ENCODE data around the gene DNM3. TPM values are rescaled to one million over a fixed set of nuclear protein-coding genes. Genes with fewer than 3 reads are reported as not detected.

DNM3 gene
- polyA plus RNA-seq, 1 of the 3 experiments (the other 2 are of a cell fraction), result 0.43 TPM

DNA sequence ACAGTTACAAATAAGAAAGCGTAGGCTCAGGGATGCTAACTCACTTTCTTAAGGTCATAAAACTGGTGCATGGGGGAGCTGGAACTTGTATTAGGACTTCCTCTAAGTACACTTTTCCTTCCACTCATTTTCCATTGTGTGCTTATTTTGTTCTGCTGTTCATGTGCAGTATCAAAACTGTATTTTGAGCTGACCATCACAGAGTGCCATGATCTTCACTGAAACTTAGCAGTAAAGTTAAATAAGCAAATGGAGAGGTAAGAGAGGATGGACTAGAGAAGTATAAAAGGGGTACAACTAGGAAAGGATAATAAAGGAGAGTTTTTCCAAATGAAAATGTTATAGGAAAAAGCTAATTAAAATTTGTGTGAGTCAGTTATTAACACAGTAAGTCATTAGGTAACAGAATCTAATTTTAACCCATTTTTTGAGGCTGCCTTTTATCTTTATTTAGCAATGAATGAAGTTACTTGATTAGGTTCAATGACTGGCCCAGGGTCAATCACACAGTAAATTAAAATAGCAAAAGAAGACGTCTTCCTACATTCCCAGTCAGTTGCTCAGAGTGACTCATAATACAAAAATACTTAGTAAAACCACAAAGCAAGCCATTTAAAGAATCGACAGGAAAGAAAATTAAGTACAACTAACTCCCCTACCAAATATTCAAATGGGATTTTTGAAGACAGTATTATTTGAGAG, 413.4 kb downstream of the DNM3 start:
- no peak for DNase-seq
- Histone ChIP-seq H3K27me3 (ENCODE audit: insufficient read depth) (no peaks in the 10 kb centered on the region), H3F3A (replicated peaks; ENCODE audit: insufficient read depth) (peaks cover 20% of the 10 kb centered on the region), H4K20me1 (ENCODE audit: insufficient read depth) (no peaks in the 10 kb centered on the region), H3K4me3 (ENCODE audit: low read depth in 2 of 2, low read length in 1 of 2) (peak overlapping the region in 1 of 2 experiments; percentile 33; a peak in 1 of 4 replicates), H2AFZ (ENCODE audit: low read depth) (no peak overlapping the region), H3K9me3 (0 out of 2 replicates have a peak, but pooled peaks cover 9% of the 10 kb centered on the region), H3K9me2 (no peaks in the 10 kb centered on the region), H3K4me2 (peak overlapping the region; percentile 60; the same call in 1 of the 2 replicates), H3K79me2 (ENCODE audit: insufficient read depth) (peaks cover 40% of the 10 kb centered on the region), H3K36me3 (replicated peaks in 1 of 2; ENCODE audit: control insufficient read depth in 1 of 2, insufficient read depth in 2 of 2, low read length in 1 of 2) (peaks cover 0 to 10% of the 10 kb centered on the region in 2 experiments), H3K9ac (peak overlapping the region; percentile 57; the same call in 1 of the 2 replicates), H3K27ac (ENCODE audit: low read depth in 2 of 2, low read length in 1 of 2) (peak overlapping the region; percentile 92 to 95), H3K4me1 (ENCODE audit: control insufficient read depth in 1 of 2, insufficient read depth in 2 of 2, low read depth in 1 of 2, low read length in 1 of 2) (peaks cover 8 to 21% of the 10 kb centered on the region in 2 experiments; a peak in 3 of 4 replicates)
- 34% methylated on average over 3 of the region's 3 CpGs for WGBS (ENCODE audit: low lambda C conversion rate)
- ChIA-PET POLR2A (no interaction called here), CTCF (interaction anchor here (1.2 kb wide), 1 partner anchor 252 kb away, joined by 4 read pairs; no protein-coding TSS in a partner anchor)
- TF ChIP-seq EP300 (IDR thresholded peaks at IDR 0.05; ENCODE audit: borderline replicate concordance in 1 of 2, low read depth in 1 of 2, low read length in 1 of 2) (peak; percentile 45 to 95; a peak in 3 of 4 replicates), RCOR1 (IDR thresholded peaks at IDR 0.05; ENCODE audit: low read length) (no peak), YY1 (IDR thresholded peaks at IDR 0.05; ENCODE audit: low read depth) (0 out of 2 replicates have a peak, but pooled peaks have one; percentile 34), FOXM1 (IDR thresholded peaks at IDR 0.05; ENCODE audit: low read depth) (peak; percentile 74; the same call in 1 of the 2 replicates), RXRA (IDR thresholded peaks at IDR 0.05; ENCODE audit: borderline replicate concordance, low read depth) (peak; percentile 86; the same call in 1 of the 2 replicates), SIN3A (IDR thresholded peaks at IDR 0.05; ENCODE audit: borderline replicate concordance, low read depth, low read length) (0 out of 2 replicates have a peak, but pooled peaks have one; percentile 35), FOXJ3 (CRISPR knock-in tag; IDR thresholded peaks at IDR 0.05) (no peak), POLR2AphosphoS5 (IDR thresholded peaks at IDR 0.05; ENCODE audit: low read depth, low read length) (peak; percentile 74; the same call in 1 of the 2 replicates), TAF1 (IDR thresholded peaks at IDR 0.05; ENCODE audit: borderline replicate concordance, low read depth, low read length) (no peak), RFX5 (IDR thresholded peaks at IDR 0.05; ENCODE audit: low read length) (no peak), CHD2 (IDR thresholded peaks at IDR 0.05; ENCODE audit: low read length, partially characterized antibody) (no peak), GATA2 (CRISPR knock-in tag; IDR thresholded peaks at IDR 0.05) (no peak), RAD21 (IDR thresholded peaks at IDR 0.05; ENCODE audit: low read length) (no peak), TEAD4 (IDR thresholded peaks at IDR 0.05; ENCODE audit: borderline replicate concordance, insufficient read depth) (peak; percentile 91), MXI1 (IDR thresholded peaks at IDR 0.05; ENCODE audit: low read depth, low read length) (no peak), EZH2phosphoT487 (IDR thresholded peaks at IDR 0.05; ENCODE audit: borderline replicate concordance, low read depth) (no peak), JUND (IDR thresholded peaks at IDR 0.05) (peak; percentile 98), FOSL2 (IDR thresholded peaks at IDR 0.05; ENCODE audit: borderline replicate concordance, low read depth) (peak; percentile 96)
- TF ChIP-seq, protein P1, sequence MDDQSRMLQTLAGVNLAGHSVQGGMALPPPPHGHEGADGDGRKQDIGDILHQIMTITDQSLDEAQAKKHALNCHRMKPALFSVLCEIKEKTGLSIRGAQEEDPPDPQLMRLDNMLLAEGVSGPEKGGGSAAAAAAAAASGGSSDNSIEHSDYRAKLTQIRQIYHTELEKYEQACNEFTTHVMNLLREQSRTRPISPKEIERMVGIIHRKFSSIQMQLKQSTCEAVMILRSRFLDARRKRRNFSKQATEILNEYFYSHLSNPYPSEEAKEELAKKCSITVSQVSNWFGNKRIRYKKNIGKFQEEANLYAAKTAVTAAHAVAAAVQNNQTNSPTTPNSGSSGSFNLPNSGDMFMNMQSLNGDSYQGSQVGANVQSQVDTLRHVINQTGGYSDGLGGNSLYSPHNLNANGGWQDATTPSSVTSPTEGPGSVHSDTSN (IDR thresholded peaks at IDR 0.05), result peak; percentile 88
- TF ChIP-seq, protein P2, sequence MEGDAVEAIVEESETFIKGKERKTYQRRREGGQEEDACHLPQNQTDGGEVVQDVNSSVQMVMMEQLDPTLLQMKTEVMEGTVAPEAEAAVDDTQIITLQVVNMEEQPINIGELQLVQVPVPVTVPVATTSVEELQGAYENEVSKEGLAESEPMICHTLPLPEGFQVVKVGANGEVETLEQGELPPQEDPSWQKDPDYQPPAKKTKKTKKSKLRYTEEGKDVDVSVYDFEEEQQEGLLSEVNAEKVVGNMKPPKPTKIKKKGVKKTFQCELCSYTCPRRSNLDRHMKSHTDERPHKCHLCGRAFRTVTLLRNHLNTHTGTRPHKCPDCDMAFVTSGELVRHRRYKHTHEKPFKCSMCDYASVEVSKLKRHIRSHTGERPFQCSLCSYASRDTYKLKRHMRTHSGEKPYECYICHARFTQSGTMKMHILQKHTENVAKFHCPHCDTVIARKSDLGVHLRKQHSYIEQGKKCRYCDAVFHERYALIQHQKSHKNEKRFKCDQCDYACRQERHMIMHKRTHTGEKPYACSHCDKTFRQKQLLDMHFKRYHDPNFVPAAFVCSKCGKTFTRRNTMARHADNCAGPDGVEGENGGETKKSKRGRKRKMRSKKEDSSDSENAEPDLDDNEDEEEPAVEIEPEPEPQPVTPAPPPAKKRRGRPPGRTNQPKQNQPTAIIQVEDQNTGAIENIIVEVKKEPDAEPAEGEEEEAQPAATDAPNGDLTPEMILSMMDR (IDR thresholded peaks at IDR 0.05), result no peak
- TF ChIP-seq, protein P3, sequence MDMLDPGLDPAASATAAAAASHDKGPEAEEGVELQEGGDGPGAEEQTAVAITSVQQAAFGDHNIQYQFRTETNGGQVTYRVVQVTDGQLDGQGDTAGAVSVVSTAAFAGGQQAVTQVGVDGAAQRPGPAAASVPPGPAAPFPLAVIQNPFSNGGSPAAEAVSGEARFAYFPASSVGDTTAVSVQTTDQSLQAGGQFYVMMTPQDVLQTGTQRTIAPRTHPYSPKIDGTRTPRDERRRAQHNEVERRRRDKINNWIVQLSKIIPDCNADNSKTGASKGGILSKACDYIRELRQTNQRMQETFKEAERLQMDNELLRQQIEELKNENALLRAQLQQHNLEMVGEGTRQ (IDR thresholded peaks at IDR 0.05; ENCODE audit: borderline replicate concordance, low read depth, low read length), result no peak
- TF ChIP-seq, protein P4, sequence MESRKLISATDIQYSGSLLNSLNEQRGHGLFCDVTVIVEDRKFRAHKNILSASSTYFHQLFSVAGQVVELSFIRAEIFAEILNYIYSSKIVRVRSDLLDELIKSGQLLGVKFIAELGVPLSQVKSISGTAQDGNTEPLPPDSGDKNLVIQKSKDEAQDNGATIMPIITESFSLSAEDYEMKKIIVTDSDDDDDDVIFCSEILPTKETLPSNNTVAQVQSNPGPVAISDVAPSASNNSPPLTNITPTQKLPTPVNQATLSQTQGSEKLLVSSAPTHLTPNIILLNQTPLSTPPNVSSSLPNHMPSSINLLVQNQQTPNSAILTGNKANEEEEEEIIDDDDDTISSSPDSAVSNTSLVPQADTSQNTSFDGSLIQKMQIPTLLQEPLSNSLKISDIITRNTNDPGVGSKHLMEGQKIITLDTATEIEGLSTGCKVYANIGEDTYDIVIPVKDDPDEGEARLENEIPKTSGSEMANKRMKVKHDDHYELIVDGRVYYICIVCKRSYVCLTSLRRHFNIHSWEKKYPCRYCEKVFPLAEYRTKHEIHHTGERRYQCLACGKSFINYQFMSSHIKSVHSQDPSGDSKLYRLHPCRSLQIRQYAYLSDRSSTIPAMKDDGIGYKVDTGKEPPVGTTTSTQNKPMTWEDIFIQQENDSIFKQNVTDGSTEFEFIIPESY (IDR thresholded peaks at IDR 0.05; ENCODE audit: borderline replicate concordance, low read depth), result peak; percentile 25; the same call in 1 of the 2 replicates
